Gastroesophageal sphincter (tissue), 4 donors: ENCODE measurements around the gene CD248. TPM values are rescaled to one million over a fixed set of nuclear protein-coding genes. Genes with fewer than 3 reads are reported as not detected.

Experiments used
- ATAC-seq: fragments of 150-250 bp; one replicate; pipeline ENCODE4 v1.9.1; 2016; ENCODE audit warnings: mild to moderate bottlenecking, moderate library complexity
- H3K27ac ChIP-seq, 4 donors: fragments of 200-600 bp; sonication (generic) in 3 of 4; 1 replicate in 3 of 4; 2 replicates in 1 of 4; pipeline ENCODE4 v1.5.1; 2016 to 2019
- H3K27me3 ChIP-seq: fragments of 200-600 bp; sonication (generic); one replicate; pipeline ENCODE4 v1.5.1; 2019
- H3K36me3 ChIP-seq, 2 donors: fragments of 200-600 bp; sonication (generic); one replicate each; pipeline ENCODE4 v1.5.1; 2019; ENCODE audit warnings: control low read depth in 1 of 2
- H3K4me1 ChIP-seq, 3 donors: fragments of 200-600 bp; sonication (generic); 1 replicate in 2 of 3; 2 replicates in 1 of 3; pipeline ENCODE4 v1.5.1; 2016 to 2019; ENCODE audit warnings: control low read depth in 2 of 3
- H3K4me3 ChIP-seq, 2 donors: fragments of 200-600 bp; sonication (generic); one replicate each; pipeline ENCODE4 v1.5.1; 2019; ENCODE audit warnings: mild to moderate bottlenecking in 1 of 2, moderate library complexity in 1 of 2
- H3K9me3 ChIP-seq, 3 donors: fragments of 200-600 bp; sonication (generic); one replicate each; pipeline ENCODE4 v1.5.1; 2017 to 2019; ENCODE audit warnings: control low read depth in 2 of 3
- CTCF ChIP-seq, 4 experiments: fragments of 200-600 bp in 2 of 4; fragments of 450-650 bp in 2 of 4; sonication (generic) in 1 of 4; IDR thresholded peaks; one replicate each; pipeline ENCODE4 v1.5.1; 2017 to 2019; ENCODE audit warnings: antibody characterized with exemption in 4 of 4, mild to moderate bottlenecking in 2 of 4, moderate library complexity in 2 of 4
- EP300 ChIP-seq: sonication (generic); formaldehyde crosslinking; IDR thresholded peaks from one replicate; pipeline ENCODE4 v1.6.1; 2017; ENCODE audit warnings: antibody characterized with exemption, mild to moderate bottlenecking
- POLR2A ChIP-seq, 2 donors: fragments of 450-650 bp; IDR thresholded peaks; one replicate each; pipeline ENCODE4 v1.6.1; 2017; ENCODE audit warnings: antibody characterized with exemption in 2 of 2, mild to moderate bottlenecking in 2 of 2, moderate library complexity in 1 of 2
- POLR2AphosphoS5 ChIP-seq: sonication (generic); formaldehyde crosslinking; IDR thresholded peaks from one replicate; pipeline ENCODE4 v1.6.1; 2017; ENCODE audit warnings: antibody characterized with exemption
- WGBS, 2 donors: methylation state at CpG; one replicate each; pipeline ENCODE4 v1.1.5; 2018; ENCODE audit warnings: low coverage in 1 of 2; 5-methylcytosine and 5-hydroxymethylcytosine counted together
- total RNA-seq, 4 donors: library from RNA; depleted of rRNA; stranded (reverse); fragments of >200 nt; gene quantifications; one replicate each; pipeline ENCODE4 v1.1.0, GENCODE V29; 2016

The CD248 gene
- total RNA-seq, 4 donors from 2014 or later, result 23.1 to 68.2 (median 27.0) TPM

- peaks cover 0 to 49% (median 22%) of the 10 kb centered on the region in 3 donors for H3K4me1 ChIP-seq
- peak overlapping the region; percentile 72 to 89 for H3K4me3 ChIP-seq
- ATAC-seq, result no peak
- peaks cover 0 to 56% of the 10 kb centered on the region in 2 donors for H3K36me3 ChIP-seq
- TF ChIP-seq EP300, result no peak
- no peak for TF ChIP-seq CTCF (IDR thresholded peaks at IDR 0.05)
- no peak for TF ChIP-seq POLR2AphosphoS5
- TF ChIP-seq POLR2A (IDR thresholded peaks at IDR 0.05), result no peak
- 20% methylated on average over 2 of the region's 20 CpGs; no CpG with 5 or more reads in 1 of the 2 donors for WGBS, 2 donors
- no peaks in the 10 kb centered on the region for H3K9me3 ChIP-seq
- peak overlapping the region; percentile 91 to 100 (median 96) for H3K27ac ChIP-seq
- no peaks in the 10 kb centered on the region for H3K27me3 ChIP-seq
Observed at GRCh38 chr11:66266378-66267038, 50.3 kb downstream of the CD248 start.

- no peak for ATAC-seq
- Histone ChIP-seq H3K27ac (peak overlapping the region in 3 of 4 donors; percentile 91 to 100 (median 99)), H3K9me3 (no peaks in the 10 kb centered on the region), H3K27me3 (no peaks in the 10 kb centered on the region), H3K4me3 (no peak overlapping the region), H3K4me1 (peaks cover 0 to 41% (median 22%) of the 10 kb centered on the region in 3 donors), H3K36me3 (peaks cover 0 to 61% of the 10 kb centered on the region in 2 donors)
- 80% methylated on average over 1 of the region's 26 CpGs; no CpG with 5 or more reads in 1 of the 2 donors for WGBS, 2 donors
- TF ChIP-seq CTCF (IDR thresholded peaks at IDR 0.05) (no peak), EP300 (no peak), POLR2A (IDR thresholded peaks at IDR 0.05) (no peak), POLR2AphosphoS5 (no peak)
Observed at GRCh38 chr11:66265531-66266377, 51.1 kb downstream of the CD248 start.

GRCh38 chr11:66264914-66265313 lies 51.9 kb downstream of the CD248 start:
- Histone ChIP-seq H3K4me3 (no peak overlapping the region), H3K4me1 (peaks cover 0 to 33% (median 17%) of the 10 kb centered on the region in 3 donors), H3K27ac (peak overlapping the region in 3 of 4 donors; percentile 24 to 99 (median 91)), H3K27me3 (no peaks in the 10 kb centered on the region), H3K9me3 (no peaks in the 10 kb centered on the region), H3K36me3 (peaks cover 0 to 63% of the 10 kb centered on the region in 2 donors)
- WGBS, 2 donors, result 100% methylated on average over 1 of the region's 12 CpGs; no CpG with 5 or more reads in 1 of the 2 donors
- no peak for ATAC-seq
- no peak for TF ChIP-seq POLR2A (IDR thresholded peaks at IDR 0.05)
- TF ChIP-seq EP300, result no peak
- TF ChIP-seq POLR2AphosphoS5, result no peak
- peak in 1 of 4 experiments; percentile 19 for TF ChIP-seq CTCF (IDR thresholded peaks at IDR 0.05)

Other genes starting within 250 kb of the CD248 start
- gene PACS1, start 246.8 kb downstream of the CD248 start, total RNA-seq, result 10 to 100 TPM; 32.7 to 81.8 (median 38.2) TPM
- 10 to 100 TPM; 24.6 to 49.6 (median 34.2) TPM for gene KLC2, start 59.3 kb downstream of the CD248 start, total RNA-seq
- 100 to 1,000 TPM in 3 of 4 donors, 10 to 100 TPM in 1; 99.3 to 162 (median 115) TPM for gene RAB1B, start 48.4 kb downstream of the CD248 start, total RNA-seq
- gene CNIH2, start 38.9 kb downstream of the CD248 start, total RNA-seq, result 1 to 10 TPM in 1 of 4 donors, not detected in 3; 1.1 TPM
- 10 to 100 TPM; 39.4 to 79.3 (median 64.5) TPM for gene YIF1A, start 27.9 kb downstream of the CD248 start, total RNA-seq
- under 1 TPM in 1 of 4 donors, not detected in 3; 0.66 TPM for gene TMEM151A, start 25.1 kb downstream of the CD248 start, total RNA-seq
- gene RIN1, start 19.4 kb upstream of the CD248 start, total RNA-seq, result 1 to 10 TPM; 3.8 to 9.3 (median 4.7) TPM
- gene BRMS1, start 28.1 kb upstream of the CD248 start, total RNA-seq, result 10 to 100 TPM; 26.6 to 44.2 (median 35.5) TPM
- 10 to 100 TPM; 39.7 to 62.0 (median 47.6) TPM for gene B4GAT1, start 30.6 kb upstream of the CD248 start, total RNA-seq
- 1 to 10 TPM in 2 of 4 donors, under 1 TPM in 2; 0.27 to 3.2 (median 1.2) TPM for gene SLC29A2, start 54.7 kb upstream of the CD248 start, total RNA-seq
- gene NPAS4, start 104.0 kb upstream of the CD248 start, total RNA-seq, result 1 to 10 TPM in 1 of 4 donors, under 1 TPM in 2, not detected in 1; 0.27 to 2.6 (median 0.93) TPM
- gene MRPL11, start 121.8 kb upstream of the CD248 start, total RNA-seq, result 10 to 100 TPM; 36.3 to 48.1 (median 45.6) TPM
- gene PELI3, start 149.9 kb upstream of the CD248 start, total RNA-seq, result 10 to 100 TPM; 20.5 to 43.9 (median 29.9) TPM
- 10 to 100 TPM; 11.5 to 35.3 (median 22.4) TPM for gene DPP3, start 163.4 kb upstream of the CD248 start, total RNA-seq
- 10 to 100 TPM; 49.2 to 95.1 (median 82.9) TPM for gene BBS1, start 193.6 kb upstream of the CD248 start, total RNA-seq
- gene ZDHHC24, start 229.0 kb upstream of the CD248 start, total RNA-seq, result 10 to 100 TPM in 2 of 4 donors, 1 to 10 TPM in 2; 5.9 to 12.1 (median 10.4) TPM
- not detected for gene ACTN3, start 229.9 kb upstream of the CD248 start, total RNA-seq